Measurements from ENCODE around the gene DNAJC21.
A peak's percentile ranks its signal among the peaks of the same experiment; 100 is the strongest.

DNAJC21 gene

DNA sequence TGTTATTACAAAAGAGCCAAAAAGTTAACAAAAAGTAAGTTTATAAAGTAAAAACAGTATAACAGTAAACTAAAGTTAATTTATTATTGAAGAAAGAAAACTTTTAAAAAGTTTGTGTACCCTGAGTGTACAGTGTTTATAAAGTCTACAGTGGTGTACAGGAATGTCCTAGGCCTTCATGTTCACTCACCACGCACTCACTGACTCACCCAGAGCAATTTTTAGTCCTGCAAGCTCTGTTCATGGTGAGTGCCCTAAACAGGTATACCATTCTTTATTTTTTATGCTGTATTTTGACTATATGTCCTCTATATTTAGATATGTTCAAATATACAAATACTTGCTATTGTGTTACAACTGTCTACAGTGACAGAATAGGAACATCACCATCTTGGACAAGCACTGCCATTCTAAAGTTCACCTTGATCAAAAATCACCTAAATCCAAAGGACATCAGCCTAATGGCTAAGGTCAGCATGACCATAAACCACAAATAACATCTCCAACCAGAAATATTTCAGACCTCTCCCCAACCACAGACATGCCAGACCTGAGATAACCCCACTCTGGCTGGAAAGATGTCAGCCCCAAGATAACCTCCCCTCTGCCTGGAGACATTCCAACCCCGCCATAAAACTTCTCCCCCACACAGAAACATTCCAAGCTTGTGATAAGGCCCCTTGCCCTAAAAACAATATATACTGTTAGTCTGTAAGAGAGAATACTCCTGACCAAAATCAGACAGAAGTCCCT, 62.3 kb downstream of the DNAJC21 start:
- Histone ChIP-seq H3K27me3 (ENCODE audit: control insufficient read depth, insufficient read depth, low read length) (no peaks in the 10 kb centered on the region), H3K27ac (no peak overlapping the region), H3K4me1 (peaks cover 9% of the 10 kb centered on the region), H2AFZ (no peak overlapping the region), H3K9ac (no peak overlapping the region), H3K4me2 (ENCODE audit: low read length) (no peak overlapping the region), H3K9me3 (ENCODE audit: control insufficient read depth, low read length) (no peaks in the 10 kb centered on the region), H3K36me3 (ENCODE audit: control insufficient read depth, insufficient read depth, low read length) (no peaks in the 10 kb centered on the region), H3K4me3 (ENCODE audit: low read depth, low read length) (no peak overlapping the region), H3K79me2 (no peaks in the 10 kb centered on the region)
- TF ChIP-seq, protein P1, sequence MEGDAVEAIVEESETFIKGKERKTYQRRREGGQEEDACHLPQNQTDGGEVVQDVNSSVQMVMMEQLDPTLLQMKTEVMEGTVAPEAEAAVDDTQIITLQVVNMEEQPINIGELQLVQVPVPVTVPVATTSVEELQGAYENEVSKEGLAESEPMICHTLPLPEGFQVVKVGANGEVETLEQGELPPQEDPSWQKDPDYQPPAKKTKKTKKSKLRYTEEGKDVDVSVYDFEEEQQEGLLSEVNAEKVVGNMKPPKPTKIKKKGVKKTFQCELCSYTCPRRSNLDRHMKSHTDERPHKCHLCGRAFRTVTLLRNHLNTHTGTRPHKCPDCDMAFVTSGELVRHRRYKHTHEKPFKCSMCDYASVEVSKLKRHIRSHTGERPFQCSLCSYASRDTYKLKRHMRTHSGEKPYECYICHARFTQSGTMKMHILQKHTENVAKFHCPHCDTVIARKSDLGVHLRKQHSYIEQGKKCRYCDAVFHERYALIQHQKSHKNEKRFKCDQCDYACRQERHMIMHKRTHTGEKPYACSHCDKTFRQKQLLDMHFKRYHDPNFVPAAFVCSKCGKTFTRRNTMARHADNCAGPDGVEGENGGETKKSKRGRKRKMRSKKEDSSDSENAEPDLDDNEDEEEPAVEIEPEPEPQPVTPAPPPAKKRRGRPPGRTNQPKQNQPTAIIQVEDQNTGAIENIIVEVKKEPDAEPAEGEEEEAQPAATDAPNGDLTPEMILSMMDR (IDR thresholded peaks at IDR 0.05) = no peak

DNA sequence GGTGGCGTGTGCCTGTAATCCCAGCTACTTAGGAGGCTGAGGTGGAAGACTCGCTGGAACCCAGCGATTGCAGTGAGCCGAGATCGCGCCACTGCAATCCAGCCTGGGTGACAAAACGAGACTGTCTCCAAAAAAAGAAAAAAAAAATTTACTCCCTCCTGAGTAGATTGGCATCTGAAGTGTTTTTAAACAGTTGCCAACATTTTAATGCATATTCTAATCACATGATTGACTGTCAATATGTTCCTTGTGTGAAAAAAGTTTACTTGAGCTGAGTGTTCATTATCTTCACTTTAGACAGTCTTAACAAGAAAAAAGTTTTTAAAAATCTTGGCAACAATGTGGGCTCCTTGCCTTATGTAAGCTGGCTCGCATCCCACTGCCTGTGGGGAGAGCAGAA, 64.6 kb downstream of the DNAJC21 start:
- H3K79me2 ChIP-seq = no peaks in the 10 kb centered on the region
- peaks cover 10% of the 10 kb centered on the region for H3K4me1 ChIP-seq
- H3K4me2 ChIP-seq (ENCODE audit: low read length) = no peak overlapping the region
- H3K4me3 ChIP-seq (ENCODE audit: low read depth, low read length) = no peak overlapping the region
- H3K9me3 ChIP-seq (ENCODE audit: control insufficient read depth, low read length) = no peaks in the 10 kb centered on the region
- TF ChIP-seq, protein P1 (IDR thresholded peaks at IDR 0.05) = no peak
- H3K9ac ChIP-seq = no peak overlapping the region
- no peak overlapping the region for H3K27ac ChIP-seq
- no peak overlapping the region for H2AFZ ChIP-seq
- H3K27me3 ChIP-seq (ENCODE audit: control insufficient read depth, insufficient read depth, low read length) = no peaks in the 10 kb centered on the region
- no peaks in the 10 kb centered on the region for H3K36me3 ChIP-seq (ENCODE audit: control insufficient read depth, insufficient read depth, low read length)

DNA sequence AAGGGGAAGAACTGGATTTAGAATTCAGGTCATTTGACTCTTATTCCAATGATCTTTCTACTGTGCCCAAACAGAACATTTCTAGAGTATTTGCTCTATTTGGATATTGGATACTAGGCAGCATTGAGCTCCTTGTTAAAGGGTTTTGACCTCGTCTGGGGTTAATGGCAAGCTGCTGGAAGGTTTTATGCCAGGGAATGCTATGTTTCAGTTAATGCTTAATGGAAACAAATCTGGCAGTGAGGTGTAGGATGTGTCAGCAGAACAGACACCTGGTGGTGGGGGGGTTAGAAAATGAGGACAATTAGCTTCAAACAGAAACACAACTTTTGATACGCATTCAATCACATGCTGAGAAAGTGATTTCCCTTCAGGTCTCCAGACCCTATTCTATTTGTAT, 66.9 kb downstream of the DNAJC21 start:
- H3K4me3 ChIP-seq (ENCODE audit: low read depth, low read length) = peak overlapping the region; percentile 9
- H3K36me3 ChIP-seq (ENCODE audit: control insufficient read depth, insufficient read depth, low read length) = no peaks in the 10 kb centered on the region
- peak overlapping the region; percentile 52 for H3K4me2 ChIP-seq (ENCODE audit: low read length)
- TF ChIP-seq, protein P1 (IDR thresholded peaks at IDR 0.05) = no peak
- H3K9ac ChIP-seq = no peak overlapping the region
- H3K79me2 ChIP-seq = no peaks in the 10 kb centered on the region
- H2AFZ ChIP-seq = peak overlapping the region; percentile 39
- no peaks in the 10 kb centered on the region for H3K9me3 ChIP-seq (ENCODE audit: control insufficient read depth, low read length)
- peaks cover 10% of the 10 kb centered on the region for H3K4me1 ChIP-seq
- no peak overlapping the region for H3K27ac ChIP-seq
- H3K27me3 ChIP-seq (ENCODE audit: control insufficient read depth, insufficient read depth, low read length) = no peaks in the 10 kb centered on the region

DNA sequence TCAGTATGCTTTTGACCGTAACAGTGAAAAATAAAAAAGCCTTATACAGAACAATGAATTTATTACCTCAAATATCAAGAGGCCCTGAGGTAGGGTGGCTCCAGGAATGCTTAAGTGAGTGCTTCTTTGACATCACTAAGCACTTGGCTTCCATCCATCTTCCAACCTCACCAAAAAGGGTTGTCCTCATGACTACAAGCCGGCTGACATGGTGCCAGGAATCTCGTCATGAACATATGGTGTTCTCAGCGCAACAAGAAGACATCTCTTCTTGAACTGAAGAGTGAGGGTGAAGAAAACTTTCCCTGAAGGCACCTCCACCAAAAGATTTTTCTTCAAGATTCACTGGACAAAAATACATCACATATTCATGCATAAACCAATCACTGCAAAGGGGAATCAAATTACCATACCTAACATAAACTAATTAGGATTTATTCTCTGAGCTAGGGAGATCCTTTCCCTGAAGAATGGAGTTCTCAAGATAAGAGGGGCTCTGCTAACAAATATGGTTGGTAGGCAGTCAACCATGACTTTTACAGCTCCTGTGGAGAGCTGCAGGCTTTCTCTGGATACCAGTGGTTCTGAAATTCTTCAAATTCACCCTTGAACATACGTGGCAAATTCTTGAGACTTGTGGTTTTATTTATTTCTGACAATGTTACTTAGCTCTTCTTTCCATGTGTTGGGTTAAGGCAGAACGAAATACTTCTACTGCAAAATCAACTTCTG, 68.9 kb downstream of the DNAJC21 start:
- no peaks in the 10 kb centered on the region for H3K27me3 ChIP-seq (ENCODE audit: control insufficient read depth, insufficient read depth, low read length)
- H3K4me1 ChIP-seq = peaks cover 10% of the 10 kb centered on the region
- TF ChIP-seq, protein P1 (IDR thresholded peaks at IDR 0.05) = no peak
- no peak overlapping the region for H3K9ac ChIP-seq
- H3K36me3 ChIP-seq (ENCODE audit: control insufficient read depth, insufficient read depth, low read length) = no peaks in the 10 kb centered on the region
- H3K4me3 ChIP-seq (ENCODE audit: low read depth, low read length) = no peak overlapping the region
- H3K79me2 ChIP-seq = no peaks in the 10 kb centered on the region
- H3K4me2 ChIP-seq (ENCODE audit: low read length) = no peak overlapping the region
- H2AFZ ChIP-seq = no peak overlapping the region
- H3K9me3 ChIP-seq (ENCODE audit: control insufficient read depth, low read length) = no peaks in the 10 kb centered on the region
- no peak overlapping the region for H3K27ac ChIP-seq
